ENCODE measurements around the gene DIP2B. TPM values are rescaled to one million over a fixed set of nuclear protein-coding genes. Genes with fewer than 3 reads are reported as not detected.

Gene DIP2B
- total RNA-seq, 2 experiments from 2014 or later, result 29.5 to 30.0 TPM

GRCh38 chr12:50739611-50740010 is 234.8 kb downstream of the DIP2B start:
- no peak for TF ChIP-seq CTCF (IDR thresholded peaks at IDR 0.05)
- Histone ChIP-seq H3K27me3 (ENCODE audit: control insufficient read depth in 1 of 2, insufficient read depth in 2 of 2, low read length in 2 of 2) (no peaks in the 10 kb centered on the region), H3K27ac (ENCODE audit: low read depth in 1 of 2, low read length in 2 of 2) (no peak overlapping the region), H3K4me3 (ENCODE audit: low read length) (no peak overlapping the region), H3K4me1 (ENCODE audit: insufficient read depth, low read length) (no peaks in the 10 kb centered on the region), H3K9me3 (ENCODE audit: control insufficient read depth in 1 of 2, insufficient read depth in 1 of 2, low read length in 2 of 2) (no peaks in the 10 kb centered on the region), H3K36me3 (ENCODE audit: insufficient read depth, low read length) (peaks cover 74% of the 10 kb centered on the region)
- no peak overlapping the region for H3K27ac Mint-ChIP-seq
- no peaks in the 10 kb centered on the region for H3K27me3 Mint-ChIP-seq
- H3K36me3 Mint-ChIP-seq (ENCODE audit: low read depth), result peaks cover 94% of the 10 kb centered on the region
- DNase-seq, result no peak
- no peak for ATAC-seq (ENCODE audit: poor library complexity)
- ChIA-PET CTCF (no interaction called here), POLR2A (no interaction called here)
- H3K4me1 Mint-ChIP-seq (ENCODE audit: low read depth), result no peaks in the 10 kb centered on the region
- no peaks in the 10 kb centered on the region for H3K9me3 Mint-ChIP-seq
- no peak overlapping the region for H3K4me3 Mint-ChIP-seq
- intact Hi-C loops (cut with DNase I, micrococcal nuclease), result no loop called here

- H3K27ac Mint-ChIP-seq, result no peak overlapping the region
- POLR2A ChIA-PET, result interaction anchor here (0.7 kb wide), 1 partner anchor 24 kb away, joined by 4 read pairs; the partner anchor contains the start of gene ATF1
Observed at GRCh38 chr12:50740307-50740706, 235.5 kb downstream of the DIP2B start.

GRCh38 chr12:50742776-50743175 is 238.0 kb downstream of the DIP2B start:
- Mint-ChIP-seq H3K4me3 (no peak overlapping the region), H3K36me3 (ENCODE audit: low read depth) (peaks cover 88% of the 10 kb centered on the region), H3K27ac (no peak overlapping the region), H3K4me1 (ENCODE audit: low read depth) (no peaks in the 10 kb centered on the region), H3K9me3 (no peaks in the 10 kb centered on the region), H3K27me3 (no peaks in the 10 kb centered on the region)
- POLR2A ChIA-PET, result no interaction called here
- no peak overlapping the region for H3K4me3 ChIP-seq (ENCODE audit: low read length)
- no peak for TF ChIP-seq CTCF (IDR thresholded peaks at IDR 0.05)
- no peak overlapping the region for H3K27ac ChIP-seq (ENCODE audit: low read depth in 1 of 2, low read length in 2 of 2)
- H3K27me3 ChIP-seq (ENCODE audit: control insufficient read depth in 1 of 2, insufficient read depth in 2 of 2, low read length in 2 of 2), result no peaks in the 10 kb centered on the region
- H3K36me3 ChIP-seq (ENCODE audit: insufficient read depth, low read length), result peaks cover 75% of the 10 kb centered on the region
- CTCF ChIA-PET, result interaction anchor here (1.5 kb wide), 1 partner anchor 10 kb away, joined by 3 read pairs; no protein-coding TSS in a partner anchor
- ATAC-seq (ENCODE audit: poor library complexity), result no peak
- H3K9me3 ChIP-seq (ENCODE audit: control insufficient read depth in 1 of 2, insufficient read depth in 1 of 2, low read length in 2 of 2), result no peaks in the 10 kb centered on the region
- intact Hi-C loops (cut with DNase I, micrococcal nuclease), result no loop called here
- no peaks in the 10 kb centered on the region for H3K4me1 ChIP-seq (ENCODE audit: insufficient read depth, low read length)
- no peak for DNase-seq

More at GRCh38 chr12:50740307-50740706, 235.5 kb downstream of the DIP2B start:
- Mint-ChIP-seq H3K9me3 (no peaks in the 10 kb centered on the region), H3K4me3 (no peak overlapping the region), H3K27me3 (no peaks in the 10 kb centered on the region), H3K36me3 (ENCODE audit: low read depth) (peaks cover 94% of the 10 kb centered on the region), H3K4me1 (ENCODE audit: low read depth) (no peaks in the 10 kb centered on the region)
- intact Hi-C loops (cut with DNase I, micrococcal nuclease), result no loop called here
- ATAC-seq (ENCODE audit: poor library complexity) (no peak), DNase-seq (no peak)
- Histone ChIP-seq H3K27ac (ENCODE audit: low read depth in 1 of 2, low read length in 2 of 2) (no peak overlapping the region), H3K4me1 (ENCODE audit: insufficient read depth, low read length) (no peaks in the 10 kb centered on the region), H3K36me3 (ENCODE audit: insufficient read depth, low read length) (peaks cover 76% of the 10 kb centered on the region), H3K27me3 (ENCODE audit: control insufficient read depth in 1 of 2, insufficient read depth in 2 of 2, low read length in 2 of 2) (no peaks in the 10 kb centered on the region), H3K4me3 (ENCODE audit: low read length) (no peak overlapping the region), H3K9me3 (ENCODE audit: control insufficient read depth in 1 of 2, insufficient read depth in 1 of 2, low read length in 2 of 2) (no peaks in the 10 kb centered on the region)
- no peak for TF ChIP-seq CTCF (IDR thresholded peaks at IDR 0.05)
- CTCF ChIA-PET, result interaction anchor here (0.8 kb wide), 1 partner anchor 25 kb away, joined by 3 read pairs; no protein-coding TSS in a partner anchor

All from CD4-positive, alpha-beta T cell (primary cell).